Neutrophil (primary cell): Measurements from ENCODE around the gene QKI.

Source experiments
- H3K27ac ChIP-seq: fragments of 200-600 bp; sonication (generic); 2 replicates; pipeline ENCODE4 v1.5.1; 2016; ENCODE audit warnings: mild to moderate bottlenecking, moderate library complexity
- H3K27me3 ChIP-seq: fragments of 200-600 bp; sonication (generic); 2 replicates; pipeline ENCODE4 v1.6.0; 2016; ENCODE audit warnings: mild to moderate bottlenecking
- H3K36me3 ChIP-seq: fragments of 200-600 bp; sonication (generic); 2 replicates; pipeline ENCODE4 v1.5.1; 2017
- H3K4me1 ChIP-seq, 2 experiments: fragments of 200-600 bp in 1 of 2; sonication (generic) in 1 of 2; 1 replicate in 1 of 2; 2 replicates in 1 of 2; pipeline versions ENCODE4 v1.5.1 to v1.6.1; 2013 to 2016; ENCODE audit warnings: low read depth in 1 of 2, low read length in 1 of 2, mild to moderate bottlenecking in 1 of 2, moderate library complexity in 1 of 2; ENCODE audit not compliant: control insufficient read depth in 1 of 2, insufficient read depth in 1 of 2
- H3K4me3 ChIP-seq, 2 experiments: fragments of 200-600 bp in 1 of 2; sonication (generic) in 1 of 2; 1 replicate in 1 of 2; 2 replicates in 1 of 2; pipeline ENCODE4 v1.5.1; 2013 to 2016; ENCODE audit warnings: low read depth in 1 of 2, low read length in 1 of 2, mild to moderate bottlenecking in 1 of 2, moderate library complexity in 1 of 2
- H3K9me3 ChIP-seq: fragments of 200-600 bp; sonication (generic); 2 replicates; pipeline ENCODE4 v1.5.1; 2016
- TF ChIP-seq, protein P1 (sequence below): fragments of 200-600 bp; sonication (generic); IDR thresholded peaks from 2 replicates; pipeline ENCODE4 v1.5.1; 2016; ENCODE audit warnings: antibody characterized with exemption

Gene QKI

GRCh38 chr6:163444077-163444476, 29.6 kb downstream of the QKI start:
- Histone ChIP-seq H3K4me1 (peaks cover 5 to 13% of the 10 kb centered on the region in 2 experiments), H3K27me3 (no peaks in the 10 kb centered on the region), H3K4me3 (no peak overlapping the region), H3K9me3 (no peaks in the 10 kb centered on the region), H3K27ac (peak overlapping the region; percentile 38), H3K36me3 (no peaks in the 10 kb centered on the region)
- TF ChIP-seq, protein P1, sequence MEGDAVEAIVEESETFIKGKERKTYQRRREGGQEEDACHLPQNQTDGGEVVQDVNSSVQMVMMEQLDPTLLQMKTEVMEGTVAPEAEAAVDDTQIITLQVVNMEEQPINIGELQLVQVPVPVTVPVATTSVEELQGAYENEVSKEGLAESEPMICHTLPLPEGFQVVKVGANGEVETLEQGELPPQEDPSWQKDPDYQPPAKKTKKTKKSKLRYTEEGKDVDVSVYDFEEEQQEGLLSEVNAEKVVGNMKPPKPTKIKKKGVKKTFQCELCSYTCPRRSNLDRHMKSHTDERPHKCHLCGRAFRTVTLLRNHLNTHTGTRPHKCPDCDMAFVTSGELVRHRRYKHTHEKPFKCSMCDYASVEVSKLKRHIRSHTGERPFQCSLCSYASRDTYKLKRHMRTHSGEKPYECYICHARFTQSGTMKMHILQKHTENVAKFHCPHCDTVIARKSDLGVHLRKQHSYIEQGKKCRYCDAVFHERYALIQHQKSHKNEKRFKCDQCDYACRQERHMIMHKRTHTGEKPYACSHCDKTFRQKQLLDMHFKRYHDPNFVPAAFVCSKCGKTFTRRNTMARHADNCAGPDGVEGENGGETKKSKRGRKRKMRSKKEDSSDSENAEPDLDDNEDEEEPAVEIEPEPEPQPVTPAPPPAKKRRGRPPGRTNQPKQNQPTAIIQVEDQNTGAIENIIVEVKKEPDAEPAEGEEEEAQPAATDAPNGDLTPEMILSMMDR = no peak

- Histone ChIP-seq H3K4me3 (no peak overlapping the region), H3K27ac (no peak overlapping the region), H3K27me3 (no peaks in the 10 kb centered on the region), H3K9me3 (no peaks in the 10 kb centered on the region), H3K4me1 (peaks cover 5 to 9% of the 10 kb centered on the region in 2 experiments), H3K36me3 (no peaks in the 10 kb centered on the region)
- TF ChIP-seq, protein P1 = no peak
Observed at GRCh38 chr6:163446549-163446948, 32.0 kb downstream of the QKI start.

DNA sequence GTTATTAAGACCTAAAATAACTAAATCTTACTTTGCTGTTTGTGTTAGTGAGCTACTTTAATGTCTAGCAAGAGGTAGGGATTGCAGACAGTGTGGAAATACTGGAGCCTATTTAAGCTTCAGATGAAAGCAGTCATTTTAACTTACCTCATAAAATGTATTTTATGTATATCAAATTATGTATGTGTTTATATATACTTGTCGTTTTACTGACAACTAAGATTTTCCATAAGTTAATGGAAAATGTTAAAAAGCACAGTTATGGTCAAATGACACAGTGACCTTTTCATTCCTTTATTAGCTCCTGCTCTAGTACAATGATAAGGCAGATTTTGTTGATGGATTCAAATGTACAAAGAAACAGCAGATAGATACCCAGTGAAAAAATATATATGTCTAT, 34.6 kb downstream of the QKI start:
- Histone ChIP-seq H3K9me3 (no peaks in the 10 kb centered on the region), H3K27me3 (no peaks in the 10 kb centered on the region), H3K4me3 (no peak overlapping the region), H3K36me3 (no peaks in the 10 kb centered on the region), H3K27ac (no peak overlapping the region), H3K4me1 (peaks cover 2 to 3% of the 10 kb centered on the region in 2 experiments)
- TF ChIP-seq, protein P1 = no peak

DNA sequence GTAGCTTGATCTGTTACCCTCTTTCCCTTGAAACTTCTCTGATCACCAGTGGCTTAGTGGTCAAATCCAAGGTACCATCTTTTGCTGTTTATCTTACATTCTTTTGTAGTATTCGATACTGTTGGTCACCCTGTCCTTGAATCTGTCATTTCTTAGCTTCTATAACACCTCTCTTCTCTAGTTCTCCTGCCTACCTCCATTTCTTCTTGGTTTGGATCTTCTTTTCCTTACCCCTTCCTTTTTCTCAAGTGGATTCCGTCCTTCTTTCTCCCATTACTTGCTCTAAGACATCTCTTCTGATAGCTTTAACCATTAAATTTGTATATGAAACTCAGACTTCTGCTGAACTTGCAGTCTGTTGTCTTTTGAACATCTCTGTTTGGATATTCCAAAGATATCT, 39.9 kb downstream of the QKI start:
- H3K4me1 ChIP-seq = peaks cover 29 to 30% of the 10 kb centered on the region in 2 experiments
- TF ChIP-seq, protein P1 = no peak
- H3K27ac ChIP-seq = no peak overlapping the region
- no peaks in the 10 kb centered on the region for H3K9me3 ChIP-seq
- H3K27me3 ChIP-seq = no peaks in the 10 kb centered on the region
- H3K36me3 ChIP-seq = no peaks in the 10 kb centered on the region
- no peak overlapping the region for H3K4me3 ChIP-seq

- no peaks in the 10 kb centered on the region for H3K9me3 ChIP-seq
- no peaks in the 10 kb centered on the region for H3K36me3 ChIP-seq
- no peak overlapping the region for H3K4me3 ChIP-seq
- H3K27me3 ChIP-seq = no peaks in the 10 kb centered on the region
- peaks cover 29 to 39% of the 10 kb centered on the region in 2 experiments for H3K4me1 ChIP-seq
- no peak overlapping the region for H3K27ac ChIP-seq
- TF ChIP-seq, protein P1 = no peak
Observed at GRCh38 chr6:163455552-163455951, 41.0 kb downstream of the QKI start.
